ENCODE results near the gene ZBTB18.

ZBTB18 gene

GRCh38 chr1:244102046-244102445, 51.0 kb downstream of the ZBTB18 start:
- in situ Hi-C loops (cut with HindIII; ENCODE audit: low sequenced_read_pairs), result no loop called here
- no peak for DNase-seq (ENCODE audit: low read depth, low spot score)
- no peak for TF ChIP-seq CTCF (IDR thresholded peaks at IDR 0.05; ENCODE audit: low read depth, low read length)
- no peak overlapping the region for H3K4me3 ChIP-seq (ENCODE audit: low read depth, low read length)

GRCh38 chr1:244102468-244102867, 51.4 kb downstream of the ZBTB18 start:
- no peak overlapping the region for H3K4me3 ChIP-seq (ENCODE audit: low read depth, low read length)
- TF ChIP-seq CTCF (IDR thresholded peaks at IDR 0.05; ENCODE audit: low read depth, low read length), result no peak
- in situ Hi-C loops (cut with HindIII; ENCODE audit: low sequenced_read_pairs), result no loop called here
- DNase-seq (ENCODE audit: low read depth, low spot score), result no peak

DNA sequence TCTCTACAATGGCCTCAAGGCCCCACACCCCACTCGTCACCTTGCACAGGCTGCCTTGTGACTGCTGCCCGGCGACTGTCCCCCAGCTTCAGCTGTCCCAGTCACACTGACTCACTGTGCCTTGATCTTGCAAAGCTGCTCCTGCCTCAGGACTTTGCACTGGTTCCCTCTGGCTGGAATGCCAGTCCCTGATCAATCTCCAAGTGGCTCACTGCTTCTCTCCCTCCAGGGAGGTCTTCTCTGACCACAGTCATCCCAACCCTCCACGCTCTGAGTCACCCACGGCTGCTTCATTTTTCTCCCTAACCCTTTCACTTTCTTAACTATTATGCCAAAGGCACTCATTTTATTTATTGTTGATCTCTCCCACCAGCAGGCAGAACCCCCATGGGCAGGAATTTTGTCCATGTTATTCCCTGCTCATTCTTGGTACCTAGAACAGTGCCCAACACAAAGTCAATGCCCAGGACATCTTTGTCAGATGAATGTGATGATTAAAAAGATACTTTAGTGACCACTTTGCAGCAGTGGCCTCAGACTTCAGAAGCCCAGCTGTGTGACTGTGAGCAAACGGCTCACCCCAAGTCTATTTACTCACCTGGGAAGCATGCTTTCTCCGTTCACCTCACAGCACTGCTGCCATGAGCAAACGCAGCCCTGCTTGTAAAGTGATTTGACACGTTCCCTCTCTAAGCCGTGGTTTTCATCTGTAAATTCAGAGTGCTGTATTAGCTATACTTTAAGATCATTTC, 53.4 kb downstream of the ZBTB18 start:
- TF ChIP-seq CTCF (IDR thresholded peaks at IDR 0.05; ENCODE audit: low read depth, low read length), result no peak
- no peak overlapping the region for H3K4me3 ChIP-seq (ENCODE audit: low read depth, low read length)
- in situ Hi-C loops (cut with HindIII; ENCODE audit: low sequenced_read_pairs), result no loop called here
- DNase-seq (ENCODE audit: low read depth, low spot score), result peak; percentile 92

- DNase-seq (ENCODE audit: low read depth, low spot score), result no peak
- TF ChIP-seq CTCF (IDR thresholded peaks at IDR 0.05; ENCODE audit: low read depth, low read length), result no peak
- in situ Hi-C loops (cut with HindIII; ENCODE audit: low sequenced_read_pairs), result no loop called here
- no peak overlapping the region for H3K4me3 ChIP-seq (ENCODE audit: low read depth, low read length)
Observed at GRCh38 chr1:244106176-244106575, 55.1 kb downstream of the ZBTB18 start.

Measured in astrocyte of the spinal cord (primary cell).